IPS-NIHi7 (cell line): ENCODE data around the gene NUCB1.
"Not testable (repeated sequence)": the region's sequence is repeated elsewhere in the genome, so short reads cannot be mapped to it uniquely, and the experiment has no call there.

Source experiments
- DNase-seq: peaks from one replicate; pipeline ENCODE4 v3.0.0; 2012; ENCODE audit warnings: mixed read lengths; ENCODE audit errors: extremely low spot score

Gene NUCB1

GRCh38 chr19:48905664-48906063, 5.6 kb downstream of the NUCB1 start:
- no peak for DNase-seq

DNA sequence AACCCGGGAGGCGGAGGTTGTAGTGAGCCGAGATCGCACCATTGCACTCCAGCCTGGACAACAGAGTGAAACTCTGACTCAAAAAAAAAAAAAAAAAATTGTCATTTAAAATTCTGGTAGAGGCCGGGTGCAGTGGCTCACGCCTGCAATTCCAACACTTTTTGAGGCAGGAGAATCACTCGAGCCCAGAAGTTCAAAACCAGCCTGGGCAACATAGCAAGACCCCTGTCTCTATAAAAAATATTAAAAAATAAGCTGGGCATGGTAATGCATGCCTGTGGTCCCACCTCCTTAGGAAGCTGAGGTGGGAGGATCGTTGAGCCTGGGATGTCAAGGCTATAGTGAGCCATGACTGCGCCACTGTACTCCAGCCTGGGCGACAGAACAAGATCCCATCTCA, 6.2 kb downstream of the NUCB1 start:
- no peak for DNase-seq

- DNase-seq, result no peak
These were observed 7.6 kb downstream of the NUCB1 start for GRCh38 chr19:48907671-48908070.

DNA sequence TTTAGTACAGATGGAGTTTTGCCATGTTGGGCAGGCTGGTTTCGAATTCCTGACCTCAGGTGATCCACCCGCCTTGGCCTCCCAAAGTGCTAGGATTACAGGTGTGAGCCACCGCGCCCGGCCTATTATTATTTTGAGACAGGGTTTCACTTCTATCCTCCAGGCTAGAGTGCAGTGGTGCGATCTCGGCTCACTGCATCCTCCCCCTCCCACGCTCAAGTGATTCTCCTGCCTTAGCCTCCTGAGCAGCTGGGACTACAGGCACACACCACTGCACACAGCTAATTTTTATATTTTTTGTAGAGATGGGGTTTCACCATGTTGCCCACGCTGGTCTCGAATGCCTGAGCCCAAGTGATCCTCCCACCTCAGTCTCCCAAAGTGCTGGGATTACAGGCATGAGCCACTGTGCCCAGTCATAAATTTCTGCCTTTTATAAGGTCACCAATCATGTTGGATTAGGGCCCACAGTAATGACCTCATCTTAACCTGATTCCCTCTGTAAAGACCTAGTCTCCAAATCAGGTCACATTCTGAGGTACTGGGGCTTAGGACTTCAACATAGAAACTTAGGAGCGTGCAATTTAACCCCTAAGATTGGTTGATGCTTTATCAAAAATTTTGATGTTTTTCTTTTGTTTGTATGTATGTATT, 9.4 kb downstream of the NUCB1 start:
- not testable (repeated sequence) for DNase-seq

DNA sequence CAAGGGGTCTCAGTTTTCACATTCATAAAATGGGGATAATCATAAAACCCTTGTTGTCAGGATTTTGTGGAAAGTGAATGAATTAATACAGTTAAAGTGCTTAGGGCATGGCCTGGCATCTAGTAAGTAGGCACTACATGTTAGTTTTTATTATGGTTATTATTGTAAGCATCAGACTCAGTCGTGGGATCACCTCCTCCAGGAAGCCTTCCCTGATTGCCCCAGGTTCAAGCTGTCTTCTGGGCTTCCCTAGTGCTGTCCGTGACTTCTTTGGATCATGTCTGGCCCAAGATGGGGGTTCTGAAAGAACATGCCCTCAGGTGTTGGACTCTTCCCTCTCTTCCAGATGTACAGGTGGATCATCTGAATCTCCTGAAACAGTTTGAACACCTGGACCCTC, 10.7 kb downstream of the NUCB1 start:
- DNase-seq, result no peak

GRCh38 chr19:48913114-48913889, 13.2 kb downstream of the NUCB1 start:
- DNase-seq, result peak; percentile 57

GRCh38 chr19:48914181-48914580, 14.1 kb downstream of the NUCB1 start:
- no peak for DNase-seq

- DNase-seq, result no peak
These were observed 15.6 kb downstream of the NUCB1 start for GRCh38 chr19:48915757-48916156.

DNA sequence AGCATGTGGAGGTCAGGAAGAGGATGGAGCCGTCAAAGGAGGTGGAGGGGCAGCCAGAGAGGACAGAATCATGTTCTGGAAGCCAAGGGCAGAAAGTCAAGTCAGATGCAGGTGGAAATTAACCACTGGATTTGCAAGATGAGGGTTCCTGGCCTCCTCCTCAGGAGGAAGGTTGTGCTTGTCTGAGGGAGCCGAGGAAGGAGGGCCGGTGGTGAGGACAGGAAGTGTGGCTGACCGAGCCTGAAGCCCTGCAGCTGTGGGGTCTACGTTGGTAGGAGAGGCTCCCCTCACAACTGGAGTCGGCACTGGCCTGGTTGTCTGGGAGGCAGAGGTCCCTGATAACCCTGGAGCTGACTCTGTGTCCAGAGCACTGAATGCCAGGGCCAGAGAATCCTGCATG, 18.0 kb downstream of the NUCB1 start:
- no peak for DNase-seq

DNA sequence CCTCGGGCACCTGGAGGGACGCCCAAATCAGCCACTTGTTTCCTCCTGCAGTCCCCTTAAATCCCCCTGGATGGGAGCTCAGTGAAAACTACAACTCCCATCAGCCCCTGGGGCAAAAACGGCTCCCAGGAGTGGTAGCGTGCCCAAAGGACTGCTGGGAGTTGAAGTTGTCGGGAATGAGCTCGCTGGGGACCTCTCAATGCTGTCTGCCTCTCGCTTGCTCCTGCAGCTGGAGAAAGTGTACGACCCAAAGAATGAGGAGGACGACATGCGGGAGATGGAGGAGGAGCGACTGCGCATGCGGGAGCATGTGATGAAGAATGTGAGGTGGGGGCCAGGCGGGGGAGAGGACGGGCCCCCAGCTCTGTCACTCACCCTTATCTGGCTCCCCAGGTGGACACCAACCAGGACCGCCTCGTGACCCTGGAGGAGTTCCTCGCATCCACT, 18.7 kb downstream of the NUCB1 start:
- DNase-seq, result peak; percentile 85

DNA sequence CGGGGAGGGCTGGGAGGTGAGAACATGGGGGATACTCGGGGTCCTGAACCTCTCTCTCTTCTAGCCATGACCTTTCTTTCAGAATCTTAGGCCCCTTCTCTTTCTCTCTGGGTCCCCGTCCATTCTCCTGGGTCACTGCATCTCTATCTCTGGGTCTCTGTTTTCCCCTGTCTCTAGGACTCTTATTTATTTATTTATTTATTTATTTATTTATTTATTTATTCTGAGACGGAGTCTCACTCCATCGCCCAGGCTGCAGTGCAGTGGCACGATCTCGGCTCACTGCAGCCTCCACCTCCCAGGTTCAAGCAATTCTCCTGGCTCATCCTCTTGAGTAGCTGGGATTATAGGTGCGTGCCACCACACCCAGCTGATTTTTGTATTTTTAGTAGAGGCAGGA, 19.2 kb downstream of the NUCB1 start:
- DNase-seq, result not testable (repeated sequence)

DNA sequence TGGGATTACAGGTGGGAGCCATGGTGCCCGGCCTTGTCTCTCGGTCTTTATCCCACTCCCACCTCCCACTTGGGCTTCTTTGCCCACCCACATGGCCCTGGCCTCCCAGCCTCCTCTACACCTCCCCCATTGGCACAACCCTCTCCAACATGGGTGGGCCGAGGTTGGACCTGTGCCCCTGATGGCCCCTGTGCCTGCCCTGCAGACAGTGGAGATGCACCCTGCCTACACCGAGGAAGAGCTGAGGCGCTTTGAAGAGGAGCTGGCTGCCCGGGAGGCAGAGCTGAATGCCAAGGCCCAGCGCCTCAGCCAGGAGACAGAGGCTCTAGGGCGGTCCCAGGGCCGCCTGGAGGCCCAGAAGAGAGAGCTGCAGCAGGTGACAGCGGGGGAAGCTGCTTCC, 20.8 kb downstream of the NUCB1 start:
- no peak for DNase-seq

DNA sequence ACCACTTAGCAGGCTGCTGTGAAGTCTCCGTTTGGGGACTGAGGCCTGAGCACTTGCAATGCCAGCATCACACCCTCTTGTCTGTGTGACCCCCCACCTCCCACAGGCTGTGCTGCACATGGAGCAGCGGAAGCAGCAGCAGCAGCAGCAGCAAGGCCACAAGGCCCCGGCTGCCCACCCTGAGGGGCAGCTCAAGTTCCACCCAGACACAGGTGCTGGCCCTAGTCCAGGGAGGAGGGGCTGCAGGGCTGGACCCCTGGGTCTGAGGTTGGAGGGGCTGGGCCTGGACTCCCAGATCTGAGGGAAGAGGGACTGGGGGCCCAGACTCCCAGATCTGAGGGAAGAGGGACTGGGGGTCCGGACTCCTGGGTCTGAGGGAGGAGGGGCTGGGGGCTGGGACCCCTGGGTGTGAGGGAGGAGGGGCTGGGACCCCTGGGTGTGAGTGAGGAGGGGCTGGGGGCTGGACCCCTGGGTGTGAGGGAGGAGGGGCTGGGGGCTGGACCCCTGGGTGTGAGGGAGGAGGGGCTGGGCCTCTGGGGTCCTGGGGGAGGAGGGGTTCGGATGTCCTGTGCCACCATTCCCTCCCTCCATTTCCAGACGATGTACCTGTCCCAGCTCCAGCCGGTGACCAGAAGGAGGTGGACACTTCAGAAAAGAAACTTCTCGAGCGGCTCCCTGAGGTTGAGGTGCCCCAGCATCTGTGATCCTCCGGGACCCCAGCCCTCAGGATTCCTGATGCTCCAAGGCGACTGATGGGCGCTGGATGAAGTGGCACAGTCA, 21.8 kb downstream of the NUCB1 start:
- no peak for DNase-seq

GRCh38 chr19:48922548-48923490, 22.7 kb downstream of the NUCB1 start:
- DNase-seq, result no peak

DNA sequence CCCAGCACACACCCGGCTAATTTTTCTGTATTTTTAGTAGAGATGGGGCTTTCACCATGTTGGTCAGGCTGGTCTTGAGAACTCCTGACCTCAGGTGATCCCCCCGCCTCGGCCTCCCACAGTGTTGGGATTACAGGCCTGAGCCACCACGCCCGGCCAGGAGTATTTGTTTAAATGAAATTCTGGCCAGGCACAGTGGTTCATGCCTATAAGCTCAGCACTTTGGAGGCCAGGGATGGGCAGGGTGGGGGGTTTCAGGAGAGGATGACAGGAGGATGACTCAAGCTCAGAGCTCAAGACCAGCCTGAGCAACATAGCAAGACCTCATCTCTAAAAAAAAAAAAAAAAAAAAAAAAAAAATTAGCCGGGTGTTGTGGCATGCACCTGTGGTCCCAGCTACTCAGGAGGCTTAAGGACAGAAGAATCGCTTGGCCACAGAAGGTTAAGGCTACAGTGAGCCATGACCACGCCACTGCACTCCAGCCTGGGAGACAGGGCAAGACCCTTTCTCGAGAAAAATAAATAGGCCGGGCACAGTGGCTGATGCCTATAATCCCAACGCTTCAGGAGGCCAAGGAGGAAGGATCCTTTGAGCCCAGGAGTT, 25.2 kb downstream of the NUCB1 start:
- DNase-seq, result no peak

DNA sequence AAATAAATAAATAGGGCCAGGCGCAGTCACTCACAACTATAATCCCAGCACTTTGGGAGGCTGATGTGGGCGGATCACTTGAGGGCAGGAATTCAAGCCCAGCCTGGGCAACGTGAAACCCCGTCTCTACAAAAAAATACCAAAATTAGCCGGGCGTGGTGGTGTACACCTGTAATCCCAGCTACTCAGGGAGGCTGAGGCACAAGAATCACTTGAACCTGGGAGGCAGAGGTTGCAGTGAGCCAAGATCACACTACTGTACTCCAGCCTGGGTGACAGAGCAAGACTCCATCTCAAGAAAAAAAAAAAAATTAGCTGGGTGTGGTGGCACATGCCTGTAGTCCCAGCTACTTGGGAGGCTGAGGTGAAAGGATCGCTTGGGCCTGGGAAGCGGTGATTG, 25.8 kb downstream of the NUCB1 start:
- DNase-seq, result not testable (repeated sequence)

GRCh38 chr19:48926909-48927308, 26.8 kb downstream of the NUCB1 start:
- DNase-seq, result no peak

DNA sequence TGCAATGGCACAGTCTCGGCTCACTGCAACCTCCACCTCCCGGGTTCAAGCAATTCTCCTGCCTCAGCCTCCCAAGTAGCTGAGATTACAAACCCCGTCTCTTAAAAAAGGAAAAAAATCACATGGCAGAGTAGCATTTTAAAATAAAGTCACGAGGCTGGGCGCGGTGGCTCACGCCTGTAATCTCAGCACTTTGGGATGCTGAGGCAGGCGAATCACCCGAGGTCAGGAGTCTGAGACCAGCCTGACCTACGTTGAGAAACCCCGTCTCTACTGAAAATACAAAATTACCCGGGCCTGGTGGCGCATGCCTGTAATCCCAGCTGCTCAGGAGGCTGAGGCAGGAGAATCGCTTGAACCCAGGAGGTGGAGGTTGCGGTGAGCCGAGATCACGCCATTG, 27.6 kb downstream of the NUCB1 start:
- DNase-seq, result not testable (repeated sequence)

DNA sequence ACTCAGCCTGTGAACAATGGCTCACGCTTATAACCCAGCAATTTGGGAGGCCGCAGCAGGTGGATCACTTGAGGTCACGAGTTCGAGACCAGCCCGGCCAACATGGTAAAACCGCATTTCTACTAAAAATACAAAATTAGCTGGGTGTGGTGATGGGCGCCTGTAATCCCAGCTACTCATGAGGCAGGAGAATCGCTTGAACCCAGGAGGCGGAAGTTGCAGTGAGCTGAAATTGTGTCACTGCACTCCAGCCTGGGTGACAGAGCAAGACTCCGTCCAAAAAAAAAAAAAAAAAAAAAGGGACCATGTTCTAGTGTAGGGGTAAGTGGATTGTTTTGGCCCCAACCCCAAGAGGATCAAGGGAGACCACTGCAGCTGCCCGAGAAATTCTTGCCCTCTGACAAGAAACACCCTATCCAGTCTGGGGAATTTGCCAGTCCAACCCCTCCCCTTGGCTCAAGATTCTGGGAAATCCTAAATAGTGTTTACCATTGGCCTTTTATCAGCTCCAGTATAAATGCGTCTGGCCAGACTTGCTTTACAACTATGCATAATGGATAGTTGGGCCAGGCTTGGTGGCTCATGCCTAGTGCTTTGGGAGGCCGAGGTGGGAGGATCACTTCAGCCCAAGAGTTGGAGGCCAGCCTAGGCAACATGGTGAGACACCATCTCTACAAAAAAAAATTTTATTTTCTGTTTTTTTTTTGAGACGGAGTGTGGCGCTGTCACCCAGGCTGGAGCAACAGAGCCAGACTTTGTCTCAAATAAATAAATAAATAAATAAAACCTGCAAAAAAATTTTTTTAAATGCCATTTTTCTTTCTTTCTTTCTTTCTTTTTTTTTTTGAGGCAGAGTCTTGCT, 28.3 kb downstream of the NUCB1 start:
- no peak for DNase-seq

DNA sequence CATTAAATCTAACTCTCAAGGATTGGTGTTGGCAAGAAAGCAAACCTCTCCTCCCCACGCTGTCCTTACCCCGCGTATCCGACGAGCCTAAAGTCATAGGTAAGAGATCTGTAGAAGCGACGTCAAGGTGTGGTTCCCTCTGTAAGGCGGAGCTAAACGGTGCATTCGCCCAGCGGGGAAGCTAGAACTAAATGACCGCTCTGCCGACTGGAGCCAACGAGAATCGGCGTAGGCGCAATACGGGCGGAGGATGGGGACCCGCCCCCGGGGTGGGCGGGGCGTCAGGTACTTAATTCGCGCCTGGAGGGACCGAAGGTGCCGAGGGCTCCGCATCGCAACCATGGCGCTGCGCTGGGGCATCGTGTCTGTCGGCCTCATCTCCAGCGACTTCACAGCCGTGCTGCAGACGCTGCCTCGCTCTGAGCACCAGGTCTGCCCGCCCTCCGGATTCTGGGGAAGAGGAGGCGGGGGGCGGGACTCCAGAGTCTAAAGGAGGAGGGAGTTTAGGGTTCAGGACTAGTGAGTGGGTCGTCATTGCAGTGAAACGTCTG, 33.3 kb downstream of the NUCB1 start, which contains the start of gene DHDH:
Gene DHDH, plus strand, starts transcription at position 318 of the 551 bp plus-strand sequence. Its CDS starts 23 bp downstream, at position 341.
- peak; percentile 97 for DNase-seq
